ENCODE results near the gene LMX1A. TPM values are rescaled to one million over a fixed set of nuclear protein-coding genes. Genes with fewer than 3 reads are reported as not detected.

The LMX1A gene
- total RNA-seq, 1 donor from 2014 or later, result not detected

- TF ChIP-seq POLR2AphosphoS5 (IDR thresholded peaks at IDR 0.05; ENCODE audit: insufficient read depth in 1 of 2, low read depth in 1 of 2), result no peak
- TF ChIP-seq POLR2A (IDR thresholded peaks at IDR 0.05), result no peak
- TF ChIP-seq, protein P1, sequence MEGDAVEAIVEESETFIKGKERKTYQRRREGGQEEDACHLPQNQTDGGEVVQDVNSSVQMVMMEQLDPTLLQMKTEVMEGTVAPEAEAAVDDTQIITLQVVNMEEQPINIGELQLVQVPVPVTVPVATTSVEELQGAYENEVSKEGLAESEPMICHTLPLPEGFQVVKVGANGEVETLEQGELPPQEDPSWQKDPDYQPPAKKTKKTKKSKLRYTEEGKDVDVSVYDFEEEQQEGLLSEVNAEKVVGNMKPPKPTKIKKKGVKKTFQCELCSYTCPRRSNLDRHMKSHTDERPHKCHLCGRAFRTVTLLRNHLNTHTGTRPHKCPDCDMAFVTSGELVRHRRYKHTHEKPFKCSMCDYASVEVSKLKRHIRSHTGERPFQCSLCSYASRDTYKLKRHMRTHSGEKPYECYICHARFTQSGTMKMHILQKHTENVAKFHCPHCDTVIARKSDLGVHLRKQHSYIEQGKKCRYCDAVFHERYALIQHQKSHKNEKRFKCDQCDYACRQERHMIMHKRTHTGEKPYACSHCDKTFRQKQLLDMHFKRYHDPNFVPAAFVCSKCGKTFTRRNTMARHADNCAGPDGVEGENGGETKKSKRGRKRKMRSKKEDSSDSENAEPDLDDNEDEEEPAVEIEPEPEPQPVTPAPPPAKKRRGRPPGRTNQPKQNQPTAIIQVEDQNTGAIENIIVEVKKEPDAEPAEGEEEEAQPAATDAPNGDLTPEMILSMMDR (IDR thresholded peaks at IDR 0.05), result no peak
- no peaks in the 10 kb centered on the region for H3K4me1 ChIP-seq
- H3K27ac ChIP-seq, result no peak overlapping the region
- H3K9me3 ChIP-seq, result no peaks in the 10 kb centered on the region
- H3K4me3 ChIP-seq, result no peak overlapping the region
- no peak for DNase-seq (ENCODE audit: extremely low spot score in 2 of 2)
- no peaks in the 10 kb centered on the region for H3K36me3 ChIP-seq
- H3K27me3 ChIP-seq, result no peaks in the 10 kb centered on the region
- intact Hi-C loops (cut with DNase I), result no loop called here
These were observed 171.2 kb downstream of the LMX1A start for GRCh38 chr1:165185161-165185889.

DNA sequence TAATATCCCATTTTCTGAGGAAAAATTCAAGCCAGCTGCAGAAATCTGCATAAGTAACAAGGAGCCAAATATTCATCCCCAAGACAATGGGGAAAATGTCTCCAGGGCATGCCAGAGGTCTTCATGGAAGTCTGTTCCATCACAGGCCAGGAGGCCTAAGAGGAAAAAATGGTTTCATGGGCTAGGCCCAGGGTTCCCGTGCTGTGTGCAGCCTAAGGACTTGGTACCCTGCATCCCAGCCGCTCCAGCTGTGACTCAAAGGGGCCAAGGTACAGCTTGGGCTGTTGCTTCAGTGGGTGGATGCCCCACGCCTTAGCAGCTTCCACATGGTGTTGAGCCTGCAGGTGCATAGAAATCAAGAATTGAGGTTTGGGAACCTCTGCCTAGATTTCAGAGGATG lies 173.5 kb downstream of the LMX1A start:
- DNase-seq (ENCODE audit: extremely low spot score in 2 of 2), result no peak

GRCh38 chr1:165179306-165179705 lies 177.2 kb downstream of the LMX1A start:
- no peaks in the 10 kb centered on the region for H3K36me3 ChIP-seq
- no peaks in the 10 kb centered on the region for H3K9me3 ChIP-seq
- no peak for DNase-seq (ENCODE audit: extremely low spot score in 2 of 2)
- TF ChIP-seq POLR2AphosphoS5 (IDR thresholded peaks at IDR 0.05; ENCODE audit: insufficient read depth in 1 of 2, low read depth in 1 of 2), result no peak
- TF ChIP-seq, protein P1 (IDR thresholded peaks at IDR 0.05), result no peak
- no peak for TF ChIP-seq POLR2A (IDR thresholded peaks at IDR 0.05)
- H3K4me3 ChIP-seq, result no peak overlapping the region
- no peaks in the 10 kb centered on the region for H3K27me3 ChIP-seq
- H3K4me1 ChIP-seq, result no peaks in the 10 kb centered on the region
- intact Hi-C loops (cut with DNase I), result no loop called here
- H3K27ac ChIP-seq, result no peak overlapping the region

More for the DNA sequence above, 173.5 kb downstream of the LMX1A start:
- Histone ChIP-seq H3K27ac (no peak overlapping the region), H3K4me3 (no peak overlapping the region), H3K9me3 (no peaks in the 10 kb centered on the region), H3K4me1 (no peaks in the 10 kb centered on the region), H3K36me3 (no peaks in the 10 kb centered on the region), H3K27me3 (no peaks in the 10 kb centered on the region)
- intact Hi-C loops (cut with DNase I), result no loop called here
- TF ChIP-seq POLR2AphosphoS5 (IDR thresholded peaks at IDR 0.05; ENCODE audit: insufficient read depth in 1 of 2, low read depth in 1 of 2), result no peak
- TF ChIP-seq POLR2A (IDR thresholded peaks at IDR 0.05), result no peak
- TF ChIP-seq, protein P1 (IDR thresholded peaks at IDR 0.05), result no peak

GRCh38 chr1:165174491-165174890 lies 182.0 kb downstream of the LMX1A start:
- intact Hi-C loops (cut with DNase I), result no loop called here
- Histone ChIP-seq H3K4me1 (no peaks in the 10 kb centered on the region), H3K27me3 (no peaks in the 10 kb centered on the region), H3K27ac (no peak overlapping the region), H3K9me3 (no peaks in the 10 kb centered on the region), H3K36me3 (no peaks in the 10 kb centered on the region), H3K4me3 (no peak overlapping the region)
- no peak for DNase-seq (ENCODE audit: extremely low spot score in 2 of 2)
- TF ChIP-seq POLR2AphosphoS5 (IDR thresholded peaks at IDR 0.05; ENCODE audit: insufficient read depth in 1 of 2, low read depth in 1 of 2) (no peak), POLR2A (IDR thresholded peaks at IDR 0.05) (no peak)
- TF ChIP-seq, protein P1 (IDR thresholded peaks at IDR 0.05), result no peak

DNA sequence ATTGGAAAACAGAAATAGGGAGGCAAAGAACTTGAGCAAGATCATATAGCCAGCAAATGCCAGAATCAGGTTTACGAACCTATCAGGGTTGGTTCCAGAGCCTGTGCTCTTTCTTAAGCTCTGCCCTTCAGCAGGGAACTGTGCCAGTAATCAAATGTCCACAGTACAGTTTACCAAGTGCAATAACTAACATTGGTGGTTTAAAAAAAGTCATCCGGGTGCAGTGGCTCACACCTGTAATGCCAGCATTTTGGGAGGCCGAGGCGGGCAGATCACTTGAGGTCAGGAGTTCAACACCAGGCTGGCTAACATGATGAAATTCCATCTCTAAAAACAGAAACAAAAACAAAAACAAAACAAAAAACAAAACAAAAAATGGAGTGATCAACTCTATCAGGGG lies 182.7 kb downstream of the LMX1A start:
- H3K4me3 ChIP-seq, result no peak overlapping the region
- H3K9me3 ChIP-seq, result no peaks in the 10 kb centered on the region
- no peak for DNase-seq (ENCODE audit: extremely low spot score in 2 of 2)
- no peak overlapping the region for H3K27ac ChIP-seq
- H3K4me1 ChIP-seq, result no peaks in the 10 kb centered on the region
- no peaks in the 10 kb centered on the region for H3K27me3 ChIP-seq
- no peaks in the 10 kb centered on the region for H3K36me3 ChIP-seq
- intact Hi-C loops (cut with DNase I), result no loop called here
- TF ChIP-seq, protein P1 (IDR thresholded peaks at IDR 0.05), result no peak
- no peak for TF ChIP-seq POLR2A (IDR thresholded peaks at IDR 0.05)
